Hepatocyte (in vitro differentiated cells): ENCODE results near the gene KRT80. TPM values are rescaled to one million over a fixed set of nuclear protein-coding genes. Genes with fewer than 3 reads are reported as not detected.

Experiments
- DNase-seq: peaks from one replicate; pipeline ENCODE4 v3.0.0-alpha.2; 2016; ENCODE audit warnings: low spot score
- H2AFZ ChIP-seq: fragments of 200-600 bp; sonication (generic); 2 replicates; pipeline ENCODE4 v1.6.0; 2016; ENCODE audit warnings: antibody characterized with exemption, mild to moderate bottlenecking
- H3K27ac ChIP-seq: fragments of 200-600 bp; sonication (generic); 2 replicates; pipeline ENCODE4 v1.5.1; 2016; ENCODE audit warnings: mild to moderate bottlenecking
- H3K27me3 ChIP-seq: fragments of 200-600 bp; sonication (generic); 2 replicates; pipeline ENCODE4 v1.6.1; 2016
- H3K36me3 ChIP-seq: fragments of 200-600 bp; sonication (generic); replicated peaks from 2 replicates; pipeline ENCODE4 v1.5.1; 2016; ENCODE audit warnings: low read depth; ENCODE audit not compliant: insufficient read depth
- H3K4me1 ChIP-seq: fragments of 200-600 bp; sonication (generic); 2 replicates; pipeline ENCODE4 v1.5.1; 2016; ENCODE audit warnings: mild to moderate bottlenecking, moderate library complexity; ENCODE audit not compliant: insufficient read depth
- H3K4me2 ChIP-seq: fragments of 200-600 bp; sonication (generic); 2 replicates; pipeline ENCODE4 v1.6.0; 2016
- H3K4me3 ChIP-seq: fragments of 200-600 bp; sonication (generic); 2 replicates; pipeline ENCODE4 v1.5.1; 2016; ENCODE audit warnings: mild to moderate bottlenecking
- H3K79me2 ChIP-seq: fragments of 200-600 bp; sonication (generic); 2 replicates; pipeline ENCODE4 v1.6.0; 2017; ENCODE audit warnings: mild to moderate bottlenecking
- H3K9me2 ChIP-seq: fragments of 200-600 bp; sonication (generic); replicated peaks from 2 replicates; pipeline ENCODE4 v1.6.0; 2017; ENCODE audit warnings: mild to moderate bottlenecking; ENCODE audit not compliant: insufficient read depth
- H3K9me3 ChIP-seq: fragments of 200-600 bp; sonication (generic); 2 replicates; pipeline ENCODE4 v1.5.1; 2016; ENCODE audit warnings: low read depth, mild to moderate bottlenecking
- H4K20me1 ChIP-seq: fragments of 200-600 bp; sonication (generic); 2 replicates; pipeline ENCODE4 v1.6.0; 2016; ENCODE audit warnings: mild to moderate bottlenecking; ENCODE audit not compliant: insufficient read depth, poor library complexity, severe bottlenecking
- CTCF ChIP-seq: fragments of 200-600 bp; sonication (generic); IDR thresholded peaks from 2 replicates; pipeline ENCODE4 v1.5.1; 2016; ENCODE audit warnings: antibody characterized with exemption, mild to moderate bottlenecking; ENCODE audit not compliant: poor library complexity
- EZH2 ChIP-seq: fragments of 200-600 bp; sonication (generic); IDR thresholded peaks from 2 replicates; pipeline ENCODE4 v1.6.1; 2016; ENCODE audit warnings: antibody characterized with exemption, mild to moderate bottlenecking, borderline replicate concordance
- EZH2phosphoT487 ChIP-seq: fragments of 200-600 bp; sonication (generic); IDR thresholded peaks from one replicate; pipeline ENCODE4 v1.6.1; 2018; ENCODE audit warnings: antibody characterized with exemption, mild to moderate bottlenecking, low read depth, moderate library complexity; ENCODE audit not compliant: unreplicated experiment, severe bottlenecking
- WGBS: methylation state at CpG from one replicate; pipeline ENCODE4 v1.1.6; 2016; ENCODE audit warnings: low lambda C conversion rate; ENCODE audit errors: missing lambda C conversion rate; 5-methylcytosine and 5-hydroxymethylcytosine counted together
- polyA plus RNA-seq: library from polyadenylated mRNA; unstranded; fragments of >200 nt; fragmentation: Nextera tagmentation; extraction: Ambion mirVana; gene quantifications from 2 replicates; pipeline ENCODE4 v1.2.1, GENCODE V29; 2016
- total RNA-seq: library from RNA; depleted of rRNA; stranded (reverse); fragments of >200 nt; gene quantifications from 2 replicates; pipeline ENCODE4 v1.2.3, GENCODE V29; 2014

KRT80 gene
- total and polyA plus RNA-seq, 2 experiments from 2014 or later, result 0.77 to 1.2 TPM

DNA sequence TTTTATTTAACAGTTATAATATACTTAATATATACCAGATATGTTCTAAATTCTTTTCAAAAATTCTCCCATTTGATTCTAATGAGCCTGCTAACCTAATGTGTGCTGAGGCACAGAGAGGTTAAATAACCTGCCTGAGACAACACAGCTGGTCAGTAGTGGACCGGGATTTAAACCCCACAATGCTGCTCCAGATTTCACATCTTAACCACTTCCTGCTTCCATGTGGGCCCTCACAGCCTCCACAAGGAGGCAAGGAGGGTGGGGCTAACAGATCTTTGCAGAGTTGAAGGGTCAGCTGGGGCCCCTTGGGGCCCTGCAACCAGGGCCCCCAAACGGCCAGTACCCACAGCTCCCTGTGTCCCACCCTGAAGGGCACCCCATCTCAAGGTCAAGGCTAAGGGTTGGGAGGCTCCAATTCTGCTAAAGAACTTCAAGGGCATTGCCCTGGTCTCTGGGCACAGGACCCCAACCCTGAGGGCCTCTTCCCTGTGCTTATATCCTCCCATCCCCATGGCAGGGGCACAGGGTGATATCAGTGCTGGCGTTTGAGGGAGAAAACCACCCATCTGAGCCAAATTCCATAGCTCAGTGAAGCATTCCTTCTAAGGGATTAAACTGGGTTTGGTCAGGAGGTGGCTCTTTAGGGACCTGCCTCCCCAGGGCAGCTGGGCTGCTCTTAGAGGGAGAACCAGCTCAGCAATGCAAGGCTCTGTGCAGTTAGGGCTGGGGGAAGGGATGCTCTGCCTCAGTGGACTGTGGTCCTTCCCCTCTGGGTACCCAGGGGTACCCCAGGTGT, 2.2 kb downstream of the KRT80 start:
- no peaks in the 10 kb centered on the region for H4K20me1 ChIP-seq
- no peaks in the 10 kb centered on the region for H3K36me3 ChIP-seq
- peaks cover 37% of the 10 kb centered on the region for H3K4me1 ChIP-seq
- TF ChIP-seq EZH2, result no peak
- TF ChIP-seq EZH2phosphoT487, result no peak
- TF ChIP-seq CTCF, result no peak
- H3K4me2 ChIP-seq, result no peak overlapping the region
- DNase-seq, result no peak
- H3K9me3 ChIP-seq, result no peaks in the 10 kb centered on the region
- no peaks in the 10 kb centered on the region for H3K9me2 ChIP-seq
- no peaks in the 10 kb centered on the region for H3K79me2 ChIP-seq
- H2AFZ ChIP-seq, result no peak overlapping the region
- no peak overlapping the region for H3K27ac ChIP-seq
- WGBS, result 55% methylated on average over 3 of the region's 3 CpGs
- H3K27me3 ChIP-seq, result no peaks in the 10 kb centered on the region
- H3K4me3 ChIP-seq, result no peak overlapping the region

GRCh38 chr12:52188658-52189057, 3.2 kb downstream of the KRT80 start:
- no peak overlapping the region for H3K4me2 ChIP-seq
- WGBS, result 81% methylated on average over 7 of the region's 7 CpGs
- no peak for DNase-seq
- H3K9me2 ChIP-seq, result no peaks in the 10 kb centered on the region
- no peak for TF ChIP-seq CTCF
- no peak for TF ChIP-seq EZH2phosphoT487
- TF ChIP-seq EZH2, result no peak
- H4K20me1 ChIP-seq, result no peaks in the 10 kb centered on the region
- H2AFZ ChIP-seq, result no peak overlapping the region
- no peaks in the 10 kb centered on the region for H3K9me3 ChIP-seq
- H3K27ac ChIP-seq, result no peak overlapping the region
- H3K4me1 ChIP-seq, result peaks cover 28% of the 10 kb centered on the region
- H3K27me3 ChIP-seq, result no peaks in the 10 kb centered on the region
- no peaks in the 10 kb centered on the region for H3K79me2 ChIP-seq
- no peak overlapping the region for H3K4me3 ChIP-seq
- H3K36me3 ChIP-seq, result no peaks in the 10 kb centered on the region

DNA sequence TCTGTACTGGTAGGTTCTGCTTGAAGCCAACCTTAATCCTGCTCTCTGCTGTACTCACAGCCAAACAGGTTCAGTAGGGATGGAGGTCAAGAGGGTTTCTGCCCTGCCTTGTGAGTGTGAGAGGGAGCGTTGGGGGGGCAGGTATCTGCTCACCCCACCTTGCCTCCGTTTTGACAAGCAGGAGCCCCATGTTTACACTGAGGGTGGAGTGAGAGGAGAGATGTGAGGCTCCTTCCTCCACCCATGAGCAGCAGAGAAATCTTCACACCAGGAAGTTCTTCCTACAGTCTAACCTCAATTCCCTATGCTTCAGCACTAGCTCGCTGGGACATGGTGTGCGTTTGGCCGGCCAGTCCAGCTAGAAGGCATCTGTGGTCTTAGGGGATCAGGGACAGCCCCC, 4.2 kb downstream of the KRT80 start:
- Histone ChIP-seq H3K4me2 (no peak overlapping the region), H3K27ac (no peak overlapping the region), H2AFZ (no peak overlapping the region), H3K4me1 (peaks cover 27% of the 10 kb centered on the region), H3K9me2 (no peaks in the 10 kb centered on the region), H3K27me3 (no peaks in the 10 kb centered on the region), H4K20me1 (no peaks in the 10 kb centered on the region), H3K36me3 (no peaks in the 10 kb centered on the region), H3K4me3 (no peak overlapping the region), H3K79me2 (no peaks in the 10 kb centered on the region), H3K9me3 (no peaks in the 10 kb centered on the region)
- 82% methylated on average over 5 of the region's 5 CpGs for WGBS
- no peak for DNase-seq
- TF ChIP-seq EZH2phosphoT487 (no peak), EZH2 (no peak), CTCF (no peak)
